ENCODE measurements around the gene PAIP1.
A peak's percentile ranks its signal among the peaks of the same experiment; 100 is the strongest.
"Not testable (repeated sequence)": the region's sequence is repeated elsewhere in the genome, so short reads cannot be mapped to it uniquely, and the experiment has no call there.

The PAIP1 gene

DNA sequence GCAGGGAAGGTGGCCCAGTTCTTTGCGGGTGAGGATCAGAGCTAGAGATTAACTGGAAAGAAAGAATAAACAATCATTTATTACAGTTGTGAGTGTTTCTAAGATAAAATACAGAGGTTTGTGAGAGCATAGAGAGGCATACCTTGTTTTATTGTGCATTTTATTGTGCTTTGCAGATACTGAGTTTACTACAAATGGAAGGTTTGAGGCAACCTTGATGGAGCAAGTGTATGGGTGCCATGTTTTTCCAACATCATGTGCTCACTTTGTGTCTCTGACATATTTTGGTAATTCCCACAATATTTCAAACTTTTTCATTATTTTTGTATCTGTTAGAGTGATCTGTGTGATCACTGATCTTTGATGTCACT lies 41.2 kb downstream of the PAIP1 start:
- no peak for DNase-seq (ENCODE audit: low spot score)

DNA sequence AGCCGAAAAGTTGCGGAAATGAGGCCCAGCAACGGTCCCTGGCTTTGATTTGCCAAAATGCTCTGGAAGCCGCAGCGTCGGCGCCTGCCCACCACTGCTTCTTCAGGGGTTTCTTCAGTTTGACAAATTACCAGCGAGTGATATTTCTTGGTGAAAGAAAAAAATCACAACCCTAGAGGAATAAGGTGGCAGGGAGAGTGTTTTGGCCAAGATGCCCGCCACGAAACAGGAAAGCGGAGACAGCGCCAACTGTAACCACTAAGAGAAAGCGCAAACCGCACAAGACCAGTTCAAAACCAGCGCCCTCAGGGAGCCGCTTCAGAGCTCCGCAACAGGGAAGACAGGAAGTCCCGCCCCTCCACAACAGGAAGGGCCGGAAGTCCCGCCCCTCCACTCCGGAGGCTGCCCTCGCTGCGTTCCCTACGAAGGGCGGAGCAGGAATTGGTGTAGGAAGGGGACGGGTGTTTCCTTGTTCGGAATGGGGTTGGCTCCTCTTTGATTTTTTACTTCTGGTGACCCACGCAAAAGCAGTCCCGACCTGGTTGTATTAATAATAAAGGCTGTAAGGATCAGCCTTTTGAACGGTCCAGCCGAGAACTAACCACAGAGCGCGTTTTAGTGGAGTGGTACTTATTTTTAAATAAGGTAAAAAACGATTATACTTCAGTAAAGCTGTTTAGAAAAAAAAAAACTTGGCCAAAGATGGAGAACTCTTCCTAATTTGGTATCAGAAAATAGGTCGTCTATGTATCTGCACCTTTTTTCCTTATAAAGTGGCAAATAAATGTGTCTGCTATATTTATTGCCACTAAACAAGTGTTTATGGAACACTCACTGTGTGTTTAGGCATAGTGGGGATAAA lies 41.8 kb downstream of the PAIP1 start, which contains the start of gene C5orf34:
TSS of gene C5orf34 (minus strand) at position 333 of the 862 bp plus-strand sequence. CDS start 5,809 bp downstream, outside the sequence.
- DNase-seq (ENCODE audit: low spot score) = peak; percentile 95

DNA sequence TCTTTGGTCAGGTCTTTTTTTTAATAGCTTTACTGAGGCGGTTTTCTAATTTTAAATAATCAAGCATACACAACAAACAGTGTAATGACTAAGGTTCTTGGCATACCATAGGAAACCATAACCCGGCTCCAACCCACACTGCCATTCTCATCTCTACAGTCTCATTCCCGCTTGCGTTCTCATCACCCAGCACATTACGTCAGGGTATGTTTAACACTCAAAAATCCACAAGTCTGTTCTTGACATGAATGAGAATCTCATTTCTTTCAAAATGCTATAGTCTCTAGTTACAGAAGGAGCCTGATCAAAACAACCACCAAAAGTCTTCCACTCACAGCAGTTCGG lies 42.4 kb downstream of the PAIP1 start:
- no peak for DNase-seq (ENCODE audit: low spot score)

DNA sequence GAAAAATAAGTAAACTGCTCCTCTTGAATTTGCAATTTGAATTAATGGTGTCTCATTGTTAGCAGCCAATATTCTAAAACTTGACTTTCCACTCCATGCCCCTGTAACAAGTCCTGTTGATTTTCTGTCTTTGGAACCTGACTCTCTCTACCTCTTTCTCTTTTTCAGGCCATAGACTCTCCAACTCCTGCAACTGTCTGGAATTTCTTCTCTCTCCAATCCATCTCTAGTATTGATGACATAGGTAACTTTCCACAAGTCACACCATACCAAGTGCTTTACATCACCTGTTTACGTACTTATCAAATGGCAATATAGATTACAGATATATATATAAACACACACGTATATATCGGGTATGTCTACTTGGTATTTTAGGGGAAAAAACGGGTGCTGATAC lies 42.9 kb downstream of the PAIP1 start:
- no peak for DNase-seq (ENCODE audit: low spot score)

DNA sequence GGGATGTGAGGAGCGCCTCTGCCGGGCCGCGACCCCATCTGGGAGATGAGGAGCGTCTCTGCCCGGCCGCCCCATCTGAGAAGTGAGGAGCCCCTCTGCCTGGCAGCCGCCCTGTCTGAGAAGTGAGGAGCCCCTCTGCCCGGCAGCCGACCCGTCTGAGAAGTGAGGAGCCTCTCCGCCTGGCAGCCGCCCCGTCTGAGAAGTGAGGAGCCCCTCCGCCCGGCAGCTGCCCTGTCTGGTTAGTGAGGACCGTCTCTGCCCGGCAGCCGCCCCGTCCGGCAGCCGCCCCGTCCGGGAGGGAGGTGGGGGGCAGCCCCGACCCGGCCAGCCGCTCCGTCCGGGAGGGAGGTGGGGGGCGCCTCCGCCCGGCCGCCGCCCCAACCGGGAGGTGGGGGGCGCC lies 45.8 kb downstream of the PAIP1 start:
- not testable (repeated sequence) for DNase-seq (ENCODE audit: low spot score)

DNA sequence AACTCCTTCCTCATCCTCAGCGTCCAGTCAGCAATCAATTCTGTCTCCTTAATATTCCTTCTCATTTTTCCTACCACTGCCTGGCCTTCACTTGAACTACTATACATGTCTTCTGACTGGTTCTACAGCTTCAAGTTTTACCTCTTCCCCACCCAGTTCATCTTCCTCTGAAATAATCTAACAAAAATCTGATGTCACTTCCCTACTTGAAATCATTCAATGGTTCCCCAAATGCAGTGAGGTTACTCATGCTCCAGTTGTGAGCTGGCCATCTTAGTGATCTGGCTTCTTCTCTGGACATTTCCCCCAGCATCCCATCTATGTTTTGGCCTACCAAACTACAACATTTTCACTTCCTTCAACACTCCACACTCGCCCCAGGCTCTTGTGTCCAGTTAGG lies 58.3 kb downstream of the PAIP1 start:
- DNase-seq (ENCODE audit: low spot score) = no peak

DNA sequence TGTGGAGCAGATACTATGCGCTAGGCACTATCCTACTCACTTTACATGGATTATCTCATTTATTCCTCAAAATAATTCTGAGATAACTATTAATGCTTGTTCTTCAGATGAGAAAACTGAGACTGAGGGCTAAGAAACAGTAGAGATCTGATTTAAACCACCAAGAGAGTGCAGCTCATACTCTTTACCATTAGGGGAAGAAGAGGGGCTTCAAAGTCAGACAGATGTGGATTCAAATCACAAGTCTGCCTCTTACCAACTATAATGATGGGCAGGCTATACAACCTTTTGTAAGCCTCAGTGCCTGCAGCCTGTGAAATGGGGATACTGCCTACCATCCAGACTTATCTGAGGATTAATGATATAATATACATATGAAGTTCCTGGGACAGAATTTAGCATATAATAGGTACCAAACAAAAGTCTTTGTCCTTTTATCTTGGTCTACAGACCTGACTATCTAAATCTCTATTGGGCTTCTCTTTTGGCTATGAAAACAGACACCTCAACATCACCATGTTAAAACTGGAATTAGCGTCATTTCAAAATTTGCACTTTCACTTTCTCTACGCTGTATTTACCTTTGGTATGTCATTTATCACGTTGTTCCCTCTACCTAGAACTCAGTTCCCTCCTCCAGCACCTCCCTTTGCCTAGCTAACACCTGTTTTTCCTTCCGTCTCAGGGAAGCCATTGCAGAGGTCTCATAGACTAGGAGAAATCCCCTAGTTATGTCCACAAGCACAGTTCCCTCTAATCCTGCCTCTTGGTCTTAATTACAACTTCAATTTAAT lies 59.4 kb downstream of the PAIP1 start:
- DNase-seq (ENCODE audit: low spot score) = no peak

DNA sequence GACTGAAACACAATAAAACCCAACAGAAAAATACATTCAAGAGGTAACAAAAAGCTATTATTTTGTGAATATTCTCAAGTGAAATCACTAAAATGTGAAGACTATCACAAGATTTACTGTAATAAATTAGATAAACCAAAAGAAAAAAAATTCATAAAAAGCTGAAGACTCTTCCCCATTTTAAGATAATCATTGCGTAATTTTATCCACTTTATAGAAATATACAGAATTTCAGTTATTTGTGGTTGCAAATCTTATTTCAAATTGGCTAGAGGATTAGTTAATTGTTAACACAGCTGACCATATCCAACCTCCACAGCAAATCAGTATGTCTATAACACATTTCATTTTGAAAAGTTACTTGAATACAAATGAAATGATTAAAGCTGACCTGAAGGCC lies 65.6 kb downstream of the PAIP1 start:
- no peak for DNase-seq (ENCODE audit: low spot score)

DNA sequence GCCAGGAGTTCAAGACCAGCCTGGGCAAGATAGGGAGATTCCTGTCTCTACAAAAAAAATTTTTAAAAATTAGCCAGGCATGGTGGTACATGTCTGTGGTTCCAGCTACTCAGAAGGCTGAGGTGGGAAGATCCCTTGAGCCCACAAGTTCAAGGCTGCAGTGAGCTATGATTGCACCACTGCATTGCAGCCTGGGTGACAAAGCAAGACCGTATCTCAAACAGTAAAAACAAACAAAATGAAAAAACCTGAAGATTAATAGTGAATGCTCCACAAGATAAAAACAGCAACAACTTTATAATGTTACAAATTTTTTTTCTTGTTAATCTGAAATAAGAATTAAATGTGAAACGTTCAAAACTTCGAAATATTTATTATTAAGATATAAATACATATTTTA lies 70.5 kb downstream of the PAIP1 start:
- DNase-seq (ENCODE audit: low spot score) = no peak

DNA sequence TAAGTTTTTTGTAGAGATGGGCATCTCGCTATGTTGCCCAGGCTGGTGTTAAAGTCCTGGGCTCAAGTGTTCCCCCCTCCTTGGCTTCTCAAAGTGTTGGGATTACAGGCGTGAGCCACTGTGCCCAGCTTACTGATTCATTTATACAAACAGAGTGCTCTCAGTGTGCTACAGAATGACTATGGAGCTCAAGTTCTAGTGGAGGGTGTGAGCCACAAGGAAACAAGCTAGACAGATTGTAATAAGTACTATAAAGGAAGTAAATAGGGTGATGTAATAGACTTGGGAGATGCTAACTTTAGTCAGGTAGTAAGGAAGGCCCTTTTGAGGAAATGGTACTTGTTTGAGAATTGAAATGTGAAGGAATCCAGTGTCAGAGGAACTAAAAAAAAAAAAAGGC lies 71.5 kb downstream of the PAIP1 start:
- DNase-seq (ENCODE audit: low spot score) = no peak

DNA sequence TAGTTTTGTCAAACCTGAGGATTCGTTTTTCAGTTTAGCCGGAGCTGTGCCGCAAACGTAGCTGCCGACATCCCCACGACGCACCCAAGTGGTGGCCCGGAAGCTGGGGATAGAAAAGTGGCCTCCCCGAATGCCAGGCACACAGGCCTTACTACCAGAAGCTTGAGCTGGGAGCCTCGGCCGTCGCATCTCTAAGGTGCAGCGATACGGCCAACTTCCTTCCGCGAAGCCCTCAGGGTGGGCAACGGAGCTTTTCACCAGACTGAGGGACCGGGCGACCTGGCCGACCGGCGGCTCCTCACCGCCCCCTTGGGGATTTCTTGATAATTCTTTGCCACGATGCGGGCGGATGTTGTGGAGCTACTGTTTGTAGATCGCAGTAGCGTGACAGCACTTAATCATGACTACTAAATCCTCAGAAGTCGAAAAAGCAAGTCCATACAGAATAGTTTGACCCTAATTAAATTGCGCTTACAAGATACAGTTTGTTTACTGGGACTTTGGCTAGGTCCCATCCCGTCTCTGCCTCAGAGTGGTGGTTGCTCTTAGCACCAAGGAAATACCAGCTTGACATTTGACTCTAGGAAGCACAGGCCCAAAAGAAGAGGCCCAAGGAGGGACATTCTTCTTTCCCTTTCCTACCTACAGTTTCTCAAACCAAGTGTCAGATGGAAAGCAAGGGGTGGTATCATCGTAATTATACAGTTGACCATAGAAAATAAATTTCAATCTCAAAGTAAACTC lies 72.6 kb downstream of the PAIP1 start:
- DNase-seq (ENCODE audit: low spot score) = peak; percentile 90

DNA sequence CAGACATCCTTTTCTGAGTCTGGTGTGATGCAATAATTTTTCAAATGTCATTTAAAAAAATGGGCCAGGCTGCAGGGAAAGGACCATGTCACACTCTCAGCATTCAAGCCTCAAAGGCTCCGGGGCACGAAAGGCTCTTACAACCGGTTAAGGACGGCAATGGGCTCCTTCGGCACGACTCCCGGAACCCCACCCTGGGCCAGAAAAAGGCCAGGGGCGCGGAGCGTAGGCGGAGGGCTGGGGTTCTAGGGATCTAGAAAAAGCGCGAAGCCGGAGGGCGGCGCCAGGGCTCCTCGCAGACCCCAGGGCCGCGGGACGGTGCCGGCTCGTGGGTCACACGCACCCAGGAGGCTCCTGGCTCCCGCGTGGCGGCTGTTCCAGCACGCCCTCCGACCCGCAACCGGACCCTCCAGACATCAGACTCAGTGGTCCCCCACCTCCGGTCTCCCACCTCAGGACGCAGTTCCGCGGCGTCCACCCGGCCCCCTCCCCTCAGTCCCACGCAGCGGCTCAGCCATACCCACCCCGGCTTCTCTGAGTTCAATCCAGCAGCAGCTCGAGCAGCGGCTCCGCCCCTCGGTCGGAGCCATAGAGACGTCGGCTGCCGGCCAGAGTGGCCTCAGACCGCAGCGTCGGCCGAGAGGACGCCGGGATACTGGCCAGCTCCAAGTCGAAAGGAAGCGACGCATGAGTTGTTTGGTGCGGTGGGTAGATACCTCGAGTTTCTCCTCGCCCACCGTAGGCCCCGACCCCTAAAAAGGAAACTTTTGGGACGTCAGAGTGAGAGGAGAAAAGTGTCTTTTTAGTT lies 73.4 kb downstream of the PAIP1 start, which contains the start of gene TMEM267:
TSS of gene TMEM267 (minus strand) at position 568 of the 808 bp plus-strand sequence. CDS start 29,896 bp downstream, outside the sequence.
- DNase-seq (ENCODE audit: low spot score) = peak; percentile 92

DNA sequence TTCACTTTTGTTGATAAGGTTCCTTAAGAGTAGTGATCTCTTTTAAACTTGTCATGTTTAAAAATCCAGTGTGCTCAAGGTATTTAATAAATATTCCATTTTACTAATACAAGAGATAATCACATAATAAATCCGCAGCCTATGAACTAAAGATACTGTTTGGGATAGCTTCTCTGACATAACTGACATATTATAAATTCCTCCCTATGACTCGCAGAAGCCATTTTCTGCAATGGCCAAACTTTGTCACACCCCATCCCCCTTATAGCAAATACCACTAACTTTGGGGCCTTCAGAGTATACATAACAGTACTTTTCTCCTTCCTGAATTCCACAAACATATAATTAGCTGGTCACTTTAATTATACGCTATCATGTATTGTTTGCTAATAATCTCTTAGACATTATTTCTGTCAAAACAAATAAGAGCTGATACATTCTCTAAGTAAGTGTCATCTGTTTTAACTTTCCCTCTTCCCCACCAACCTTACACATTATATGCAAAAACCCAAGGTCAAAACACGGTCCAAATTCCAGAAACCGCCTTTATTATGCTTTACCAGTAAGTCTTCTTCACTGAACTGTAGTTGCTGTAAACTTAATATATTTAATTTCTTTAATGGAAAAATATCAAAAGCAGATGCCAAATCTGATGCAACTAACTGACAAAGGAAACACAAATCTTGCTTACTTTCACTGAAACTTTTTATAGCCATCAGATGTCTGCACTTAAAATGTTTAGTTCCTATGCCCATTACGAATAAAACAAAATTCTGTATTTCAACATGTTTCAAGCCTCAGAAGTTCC lies 74.2 kb downstream of the PAIP1 start:
- no peak for DNase-seq (ENCODE audit: low spot score)
